Limb (tissue), 2 donors: ENCODE results near the gene DGUOK.

ENCODE experiments used
- DNase-seq, 2 donors: peaks; one replicate each; pipeline ENCODE4 v3.0.0-alpha.2; 2016; ENCODE audit errors: extremely low spot score in 2 of 2

The DGUOK gene

DNA sequence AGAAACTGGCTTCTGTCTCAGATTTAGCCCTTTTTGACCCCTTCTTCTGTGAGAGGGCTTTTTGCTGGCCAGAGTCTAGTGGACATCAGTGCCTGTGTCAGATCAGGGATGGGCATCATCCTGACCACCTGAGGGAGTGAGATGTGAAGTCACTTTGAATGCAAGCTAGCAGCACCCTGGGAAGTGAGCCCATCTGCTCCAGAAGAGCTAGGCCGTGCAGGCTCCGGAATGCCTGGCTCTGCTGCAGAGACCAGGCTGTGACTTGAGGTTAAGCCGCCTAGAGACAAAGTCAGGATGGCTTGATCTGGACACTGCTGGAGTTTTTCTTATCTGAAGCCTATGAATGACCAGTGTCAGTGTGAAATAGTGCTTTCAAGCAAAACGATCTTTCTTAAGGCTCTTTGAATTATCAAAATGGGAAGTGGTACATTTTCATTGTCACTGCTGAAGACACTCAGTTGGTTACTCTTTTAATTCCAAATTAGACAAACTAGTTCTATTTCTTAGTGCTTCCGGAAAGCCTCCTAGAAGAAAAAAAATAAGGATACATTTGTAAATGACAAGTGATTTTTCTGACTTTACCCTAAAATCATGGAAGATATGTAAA, 20.8 kb downstream of the DGUOK start:
- DNase-seq, result no peak

DNA sequence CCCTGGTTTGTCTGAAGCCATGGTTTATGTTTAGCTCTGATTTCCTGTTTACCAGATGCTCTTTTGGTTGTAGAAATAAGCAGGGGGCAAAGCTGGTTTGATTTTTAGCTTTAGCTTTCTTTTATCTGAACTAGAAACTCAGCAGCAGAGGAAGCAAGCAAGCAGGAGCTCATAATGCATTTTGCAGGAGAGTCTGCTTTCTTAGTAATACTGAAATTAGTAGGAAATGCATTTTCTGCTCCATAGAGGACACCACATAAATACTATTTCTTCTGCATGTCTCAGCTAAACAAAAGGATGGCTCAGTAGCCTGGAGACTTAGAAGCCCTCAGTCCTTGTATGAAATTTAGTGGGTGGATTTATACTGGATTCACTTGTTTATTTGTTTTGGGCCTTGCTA, 23.1 kb downstream of the DGUOK start:
- DNase-seq, result no peak

DNA sequence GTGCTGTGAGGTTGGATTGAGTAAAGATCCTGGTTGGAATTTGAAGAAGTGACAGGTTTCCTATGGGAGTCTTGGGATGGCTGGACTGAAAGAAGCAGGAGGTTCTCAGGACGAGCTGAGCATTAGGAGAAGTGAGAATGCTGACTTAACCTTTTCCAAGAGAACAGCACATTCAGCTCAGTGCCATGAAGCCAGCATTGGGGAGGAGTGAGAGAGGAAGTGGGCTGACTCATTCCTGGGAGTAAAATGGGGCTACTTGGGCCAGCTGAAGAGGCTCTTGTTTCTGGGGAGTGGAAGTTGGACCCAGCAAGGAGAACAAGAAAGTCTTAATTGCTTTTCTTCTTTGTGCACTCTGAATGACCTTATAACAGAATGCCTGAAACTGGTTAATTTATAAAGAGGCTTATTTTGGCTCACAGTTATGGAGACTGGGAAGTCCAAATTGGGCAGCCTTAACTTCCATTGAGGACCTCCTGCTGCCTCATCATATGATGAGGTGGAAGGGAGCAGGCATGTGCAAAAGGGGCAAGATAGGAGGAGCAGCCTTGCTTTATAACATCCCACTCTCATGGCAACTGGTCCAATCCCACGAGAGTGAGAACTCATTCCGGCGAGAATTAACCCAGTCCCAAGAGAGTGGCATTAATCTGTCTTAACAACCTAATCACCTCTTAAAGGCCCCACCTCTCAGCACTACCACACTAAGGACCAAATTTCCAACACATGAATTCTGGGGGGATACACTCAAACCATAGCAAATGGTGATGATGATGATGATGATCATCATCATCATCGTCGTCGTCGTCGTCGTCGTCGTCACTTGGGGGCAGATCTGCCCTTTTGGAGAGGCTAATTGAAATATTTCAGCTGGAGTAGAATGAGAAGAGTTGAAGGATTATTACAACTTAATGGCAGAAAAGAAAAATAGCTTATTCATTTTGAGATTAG, 26.1 kb downstream of the DGUOK start:
- no peak for DNase-seq

- DNase-seq, result no peak
Measured at GRCh38 chr2:73956218-73956865, 29.7 kb downstream of the DGUOK start.

- no peak for DNase-seq
Measured at GRCh38 chr2:73961274-73961673, 34.6 kb downstream of the DGUOK start.

GRCh38 chr2:73961823-73962615, 35.3 kb downstream of the DGUOK start:
- DNase-seq, result no peak

DNA sequence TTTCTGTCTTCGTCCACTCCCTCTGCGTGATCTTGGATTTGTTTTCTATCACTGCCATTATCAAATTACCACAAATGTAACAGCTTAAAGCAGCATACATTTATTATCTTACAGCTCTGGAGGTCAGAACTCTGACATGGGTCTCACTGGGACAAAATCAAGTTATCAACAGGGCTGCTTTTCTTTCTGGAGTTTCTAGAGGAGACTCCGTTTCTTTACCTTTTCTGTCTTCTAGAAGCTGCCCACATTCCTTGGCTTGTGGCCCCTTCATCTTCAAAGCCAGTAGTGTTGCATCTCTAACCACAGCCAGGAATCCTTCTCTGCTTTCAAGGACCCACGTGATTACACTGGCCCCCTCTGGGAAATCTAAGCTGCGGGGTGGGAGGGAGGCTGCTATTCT, 36.1 kb downstream of the DGUOK start:
- DNase-seq, result no peak

DNA sequence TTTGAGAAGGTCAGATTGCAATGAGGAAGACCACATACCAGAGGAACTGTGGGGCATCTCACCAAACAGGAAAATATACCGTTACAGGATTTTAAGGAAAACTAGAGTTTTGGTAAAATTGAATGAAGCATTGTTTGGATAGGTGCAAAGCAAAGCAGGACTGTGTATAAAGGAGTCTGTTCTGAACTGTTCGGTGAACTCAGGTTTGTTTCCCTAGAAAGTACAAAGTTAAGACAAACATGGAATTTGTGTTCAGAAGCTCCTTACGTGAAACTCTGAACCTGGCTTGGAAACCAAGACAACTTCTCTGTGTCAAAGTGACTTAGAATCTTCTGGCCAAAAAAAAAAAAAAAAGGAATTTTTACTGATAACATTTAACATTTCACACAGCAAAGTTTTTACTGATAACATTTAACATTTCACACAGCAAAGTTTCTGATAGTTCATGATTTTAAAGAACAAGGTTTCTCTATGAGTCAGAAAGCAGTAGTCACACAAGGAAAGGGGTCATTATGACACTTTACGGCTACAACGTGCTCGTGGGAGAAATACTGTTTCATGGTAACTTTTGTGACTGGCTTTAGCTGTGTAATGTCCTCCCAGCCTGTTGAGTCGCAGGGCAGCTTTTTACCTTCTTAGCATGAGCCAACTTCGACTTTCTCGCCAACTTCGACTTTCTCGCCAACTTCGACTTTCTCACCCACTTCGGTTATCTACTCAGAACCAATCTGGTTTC, 36.9 kb downstream of the DGUOK start:
- DNase-seq, result no peak

DNA sequence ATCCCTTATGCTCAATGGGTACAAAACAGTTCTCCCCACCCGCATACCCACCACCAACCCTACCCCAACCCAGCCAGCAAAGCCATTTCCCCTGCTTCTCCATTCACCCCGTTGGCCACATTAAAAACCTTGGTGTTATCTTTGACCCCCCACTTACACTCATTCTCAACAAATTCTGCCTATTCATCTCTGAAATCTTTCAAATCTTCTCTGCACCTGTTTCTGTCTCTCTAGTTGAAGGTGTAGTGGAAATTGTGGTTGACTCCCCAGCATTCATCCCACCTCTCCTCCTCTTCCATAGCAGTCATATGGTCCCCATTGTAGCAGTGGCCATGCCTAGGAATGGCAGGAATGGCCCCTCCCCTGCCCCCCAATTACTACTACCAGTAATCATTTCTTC, 37.5 kb downstream of the DGUOK start:
- no peak for DNase-seq

DNA sequence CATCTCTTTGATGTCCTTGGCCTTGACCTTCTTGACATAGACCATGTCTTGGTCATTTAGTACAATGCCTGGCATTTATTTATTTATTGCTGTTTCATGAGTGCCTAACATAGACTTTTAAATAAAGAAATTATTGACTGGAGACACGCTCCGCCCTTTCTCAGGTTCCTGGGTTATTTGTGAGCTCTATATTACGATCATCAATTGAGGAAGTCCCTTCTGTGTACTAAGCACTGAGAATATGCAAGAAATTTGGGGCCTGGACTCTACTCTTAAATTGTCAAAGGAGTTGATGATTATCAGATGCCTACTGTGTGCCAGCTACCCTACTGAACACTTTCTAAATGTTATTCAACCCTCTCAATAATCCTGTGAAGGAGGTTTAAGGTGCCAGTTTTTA, 38.4 kb downstream of the DGUOK start:
- DNase-seq, result no peak

DNA sequence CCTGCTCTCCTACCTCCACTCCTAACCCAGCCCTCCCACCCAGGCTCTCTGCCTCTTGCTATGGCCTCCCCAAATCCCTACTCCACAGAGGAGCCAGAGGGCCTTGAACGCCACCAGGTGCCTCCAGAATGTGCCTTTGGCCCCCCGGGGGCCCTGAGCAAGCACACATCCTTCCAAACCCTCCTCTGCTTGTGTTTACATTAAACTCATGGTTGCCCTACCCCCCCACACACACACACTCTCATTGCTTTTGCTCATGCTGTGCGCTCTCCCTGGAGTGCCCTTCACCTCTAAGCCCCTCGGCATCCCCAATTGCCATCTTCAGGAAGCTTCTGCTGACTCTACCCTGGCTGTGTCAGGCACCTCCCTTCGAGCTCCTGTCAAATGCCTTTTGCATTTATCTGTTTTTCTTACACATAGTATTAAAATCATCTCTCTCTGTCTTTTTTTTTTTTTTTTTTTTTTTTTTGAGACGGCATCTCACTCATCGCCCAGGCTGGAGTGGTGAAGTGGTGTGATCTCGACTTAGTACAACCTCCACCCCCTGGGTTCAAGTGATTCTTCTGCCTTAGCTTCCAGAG, 41.8 kb downstream of the DGUOK start:
- no peak for DNase-seq

DNA sequence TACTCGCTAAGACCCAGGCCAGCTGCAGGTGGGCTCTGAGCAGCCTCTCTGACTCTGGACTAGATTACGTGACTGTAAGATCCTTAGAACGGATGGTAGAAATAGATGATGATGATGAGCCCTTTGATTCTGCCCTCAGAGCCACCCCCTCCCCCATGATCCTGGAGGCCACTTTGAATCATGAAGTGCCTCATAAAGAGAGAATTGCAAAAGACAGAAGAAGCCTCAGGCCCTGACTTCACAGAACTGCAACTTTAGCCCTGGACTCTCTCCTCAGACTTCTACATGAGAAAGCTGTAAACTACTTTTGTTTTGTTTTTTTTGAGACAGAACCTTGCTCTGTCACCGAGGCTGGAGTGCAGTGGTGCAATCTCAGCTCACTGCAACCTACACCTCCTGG, 42.7 kb downstream of the DGUOK start:
- no peak for DNase-seq

GRCh38 chr2:73970141-73970803, 43.6 kb downstream of the DGUOK start:
- no peak for DNase-seq

DNA sequence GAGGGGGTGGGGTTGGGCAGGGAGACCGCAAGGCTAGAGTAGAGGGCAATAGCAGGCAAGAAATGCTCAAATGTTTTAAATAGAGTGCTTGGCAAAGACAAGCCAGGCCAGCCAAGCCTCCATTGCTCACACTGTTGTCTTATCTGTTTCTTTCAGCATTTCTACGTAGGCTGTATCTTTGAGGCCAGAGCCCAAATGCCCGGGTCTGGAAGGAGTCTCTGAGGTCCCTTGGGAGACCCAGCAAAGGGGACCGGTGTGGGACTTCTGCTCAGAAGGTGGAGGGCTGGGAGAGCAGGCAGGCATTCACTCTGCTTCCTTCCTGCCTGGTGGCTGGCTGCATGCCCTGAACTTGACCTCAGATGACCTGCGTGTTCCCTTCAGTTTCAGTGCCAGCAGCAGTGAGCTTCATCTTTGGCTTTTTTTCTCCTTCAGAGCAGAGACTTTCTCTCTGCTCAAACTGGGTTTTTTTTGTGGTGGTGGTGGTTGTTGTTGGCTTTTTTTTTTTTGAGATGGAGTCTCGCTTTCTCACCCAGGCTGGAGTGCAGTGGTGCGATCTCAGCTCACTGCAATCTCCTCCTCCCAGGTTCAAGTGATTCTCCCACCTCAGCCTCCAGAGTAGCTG, 44.3 kb downstream of the DGUOK start:
- no peak for DNase-seq

DNA sequence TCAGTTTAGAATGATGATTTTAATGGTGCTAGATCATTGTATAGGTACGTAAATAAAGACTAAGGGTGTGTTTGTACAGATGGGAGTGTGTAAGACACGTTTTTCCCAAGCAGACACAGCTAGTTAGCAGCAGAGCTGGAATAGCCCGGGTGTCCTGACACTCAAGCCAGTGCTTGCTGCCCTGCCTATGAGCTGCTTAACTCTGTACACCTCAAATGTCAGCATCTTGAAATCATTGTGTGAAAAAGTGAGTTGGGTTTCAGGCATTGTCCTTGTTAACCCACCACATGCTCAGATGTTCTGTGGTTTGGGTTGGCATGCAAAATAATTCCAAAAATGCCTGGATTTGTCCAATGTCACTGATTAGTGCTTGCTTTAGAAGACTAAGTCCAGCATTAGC, 45.0 kb downstream of the DGUOK start:
- DNase-seq, result no peak

DNA sequence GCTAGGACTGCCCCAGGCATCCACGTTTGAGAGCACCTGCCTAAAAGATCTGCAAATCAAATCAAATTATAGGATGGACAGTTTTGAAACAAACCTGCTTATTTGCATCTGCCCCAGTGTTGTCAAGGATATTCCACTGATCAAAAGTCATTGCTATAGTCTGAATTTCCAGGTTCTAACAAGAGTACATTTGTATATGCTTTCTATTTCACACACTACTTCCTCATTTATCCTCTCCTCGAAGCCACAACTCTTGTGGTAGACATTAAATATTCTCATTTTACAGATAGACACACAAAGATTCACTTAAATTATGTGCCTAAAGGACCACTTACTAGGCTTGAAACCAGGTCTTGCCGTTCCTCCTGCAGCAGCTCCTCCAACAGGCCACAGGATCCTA, 46.2 kb downstream of the DGUOK start:
- DNase-seq, result no peak

GRCh38 chr2:73975731-73976130, 49.1 kb downstream of the DGUOK start:
- DNase-seq, result no peak

DNA sequence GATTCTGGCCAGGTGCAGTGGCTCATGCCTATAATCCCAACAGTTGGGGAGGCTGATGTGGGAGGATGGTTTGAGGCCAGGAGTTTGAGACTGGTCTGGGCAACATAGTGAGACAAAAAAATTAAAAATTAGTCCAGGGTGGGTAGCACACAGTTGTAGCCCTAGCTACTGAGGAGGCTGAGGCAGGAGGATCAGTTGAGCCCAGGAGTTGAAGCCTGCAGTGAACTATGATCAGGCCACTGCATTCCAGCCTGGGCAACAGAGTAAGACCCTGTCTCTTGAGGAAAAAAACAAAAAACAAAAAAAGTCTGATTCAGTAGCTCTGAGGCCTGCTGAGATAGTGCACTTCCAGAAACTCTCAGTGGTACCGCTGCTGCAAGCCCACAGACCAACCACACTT, 50.1 kb downstream of the DGUOK start:
- no peak for DNase-seq

DNA sequence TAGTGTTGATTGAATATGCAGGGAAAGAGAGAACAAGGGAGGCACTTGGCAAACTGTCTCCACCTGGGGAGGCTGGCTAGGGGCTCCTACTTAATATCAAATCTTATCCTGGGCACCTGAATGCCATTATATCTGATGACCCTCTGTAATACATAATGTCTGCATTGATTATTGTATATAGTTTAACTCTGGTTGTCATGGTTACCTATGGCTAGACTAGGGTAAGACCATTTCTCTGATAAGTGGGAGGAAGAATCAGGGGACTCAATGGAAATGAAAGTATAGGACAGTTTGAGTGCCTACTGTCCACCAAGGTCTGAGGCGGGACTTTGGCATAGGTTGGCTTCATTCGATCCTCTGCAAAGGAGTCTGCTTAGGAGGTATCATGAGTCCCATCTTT, 50.8 kb downstream of the DGUOK start:
- DNase-seq, result no peak

GRCh38 chr2:73979021-73979420, 52.3 kb downstream of the DGUOK start:
- DNase-seq, result no peak
